ENCODE results near the gene CD300LD.
A peak's percentile ranks its signal among the peaks of the same experiment; 100 is the strongest.
"Not testable (repeated sequence)": the region's sequence is repeated elsewhere in the genome, so short reads cannot be mapped to it uniquely, and the experiment has no call there.

CD300LD gene

GRCh38 chr17:74605361-74605760 lies 13.3 kb upstream of the CD300LD start:
- DNase-seq: no peak

- no peak for DNase-seq
Observed at GRCh38 chr17:74604761-74605160, 12.7 kb upstream of the CD300LD start.

GRCh38 chr17:74604200-74604599 lies 12.1 kb upstream of the CD300LD start:
- no peak for DNase-seq

GRCh38 chr17:74603746-74604145 lies 11.7 kb upstream of the CD300LD start:
- DNase-seq: no peak

GRCh38 chr17:74603037-74603635 lies 11.1 kb upstream of the CD300LD start:
- no peak for DNase-seq

GRCh38 chr17:74601944-74602572 lies 10.0 kb upstream of the CD300LD start:
- no peak for DNase-seq

- no peak for DNase-seq
Observed at GRCh38 chr17:74599448-74599939, 7.4 kb upstream of the CD300LD start.

- DNase-seq: peak in 1 of 2 experiments; percentile 17
Observed at GRCh38 chr17:74599023-74599399, 6.9 kb upstream of the CD300LD start.

GRCh38 chr17:74598346-74599022 lies 6.4 kb upstream of the CD300LD start:
- peak in 1 of 2 experiments; percentile 10 for DNase-seq

- no peak for DNase-seq
Observed at GRCh38 chr17:74597069-74597790, 5.1 kb upstream of the CD300LD start.

GRCh38 chr17:74595037-74595750 lies 3.1 kb upstream of the CD300LD start:
- DNase-seq: no peak

GRCh38 chr17:74591503-74591902 lies 580 bp downstream of the CD300LD start:
- no peak for DNase-seq

GRCh38 chr17:74585711-74586110 lies 6.4 kb downstream of the CD300LD start:
- DNase-seq: no peak

GRCh38 chr17:74584292-74585060 lies 7.6 kb downstream of the CD300LD start:
- DNase-seq: no peak

- DNase-seq: no peak
Observed at GRCh38 chr17:74582633-74583032, 9.4 kb downstream of the CD300LD start.

GRCh38 chr17:74579900-74580299 lies 12.2 kb downstream of the CD300LD start:
- DNase-seq: no peak

- no peak for DNase-seq
Observed at GRCh38 chr17:74578979-74579378, 13.1 kb downstream of the CD300LD start.

GRCh38 chr17:74574489-74575142 lies 17.5 kb downstream of the CD300LD start:
- DNase-seq: no peak

GRCh38 chr17:74573635-74574034 lies 18.4 kb downstream of the CD300LD start:
- not testable (repeated sequence) for DNase-seq

GRCh38 chr17:74573169-74573568 lies 18.9 kb downstream of the CD300LD start:
- DNase-seq: no peak

GRCh38 chr17:74571621-74572270 lies 20.3 kb downstream of the CD300LD start:
- DNase-seq: no peak

Data from NCI-H187 (cell line).